ENCODE results near the gene MAP1LC3B2. TPM values are rescaled to one million over a fixed set of nuclear protein-coding genes. Genes with fewer than 3 reads are reported as not detected.

MAP1LC3B2 gene
- polyA plus RNA-seq, 1 experiment = 3.8 TPM

GRCh38 chr12:116578051-116578450 is 18.9 kb downstream of the MAP1LC3B2 start:
- no peaks in the 10 kb centered on the region for H3K9me3 ChIP-seq (ENCODE audit: control insufficient read depth, insufficient read depth, low read length)
- no peak for TF ChIP-seq CTCF (IDR thresholded peaks at IDR 0.05; ENCODE audit: low read depth, low read length)
- no peak overlapping the region for H3K4me3 ChIP-seq (ENCODE audit: low read depth, low read length)
- POLR2A ChIA-PET = no interaction called here
- no peak for DNase-seq (ENCODE audit: low read depth, low spot score)
- H3K27ac ChIP-seq (ENCODE audit: low read depth, low read length) = no peak overlapping the region
- CTCF ChIA-PET = no interaction called here
- peaks cover 2% of the 10 kb centered on the region for H3K27me3 ChIP-seq (ENCODE audit: control insufficient read depth, insufficient read depth, low read length)

GRCh38 chr12:116582610-116583009 is 23.4 kb downstream of the MAP1LC3B2 start:
- peaks cover 8% of the 10 kb centered on the region; the same call in 1 of the 2 replicates for H3K9me3 ChIP-seq (ENCODE audit: control insufficient read depth, insufficient read depth, low read length)
- H3K4me3 ChIP-seq (ENCODE audit: low read depth, low read length) = no peak overlapping the region
- H3K27ac ChIP-seq (ENCODE audit: low read depth, low read length) = no peak overlapping the region
- no peak for DNase-seq (ENCODE audit: low read depth, low spot score)
- ChIA-PET POLR2A (no interaction called here), CTCF (no interaction called here)
- no peak for TF ChIP-seq CTCF (IDR thresholded peaks at IDR 0.05; ENCODE audit: low read depth, low read length)
- peaks cover 10% of the 10 kb centered on the region for H3K27me3 ChIP-seq (ENCODE audit: control insufficient read depth, insufficient read depth, low read length)

GRCh38 chr12:116583129-116583694 is 24.0 kb downstream of the MAP1LC3B2 start:
- no peak for DNase-seq (ENCODE audit: low read depth, low spot score)
- Histone ChIP-seq H3K27ac (ENCODE audit: low read depth, low read length) (no peak overlapping the region), H3K4me3 (ENCODE audit: low read depth, low read length) (no peak overlapping the region), H3K9me3 (ENCODE audit: control insufficient read depth, insufficient read depth, low read length) (peaks cover 8% of the 10 kb centered on the region; the same call in 1 of the 2 replicates), H3K27me3 (ENCODE audit: control insufficient read depth, insufficient read depth, low read length) (peaks cover 14% of the 10 kb centered on the region)
- POLR2A ChIA-PET = no interaction called here
- no peak for TF ChIP-seq CTCF (IDR thresholded peaks at IDR 0.05; ENCODE audit: low read depth, low read length)
- CTCF ChIA-PET = no interaction called here

GRCh38 chr12:116587270-116587669 is 28.1 kb downstream of the MAP1LC3B2 start:
- ChIA-PET CTCF (no interaction called here), POLR2A (no interaction called here)
- no peak for DNase-seq (ENCODE audit: low read depth, low spot score)
- H3K9me3 ChIP-seq (ENCODE audit: control insufficient read depth, insufficient read depth, low read length) = peaks cover 8% of the 10 kb centered on the region; the same call in 1 of the 2 replicates
- no peak for TF ChIP-seq CTCF (IDR thresholded peaks at IDR 0.05; ENCODE audit: low read depth, low read length)
- H3K27ac ChIP-seq (ENCODE audit: low read depth, low read length) = no peak overlapping the region
- no peak overlapping the region for H3K4me3 ChIP-seq (ENCODE audit: low read depth, low read length)
- H3K27me3 ChIP-seq (ENCODE audit: control insufficient read depth, insufficient read depth, low read length) = peaks cover 12% of the 10 kb centered on the region

- DNase-seq (ENCODE audit: low read depth, low spot score) = no peak
- ChIA-PET CTCF (no interaction called here), POLR2A (no interaction called here)
- Histone ChIP-seq H3K9me3 (ENCODE audit: control insufficient read depth, insufficient read depth, low read length) (peaks cover 8% of the 10 kb centered on the region; the same call in 1 of the 2 replicates), H3K27ac (ENCODE audit: low read depth, low read length) (no peak overlapping the region), H3K4me3 (ENCODE audit: low read depth, low read length) (no peak overlapping the region), H3K27me3 (ENCODE audit: control insufficient read depth, insufficient read depth, low read length) (peaks cover 12% of the 10 kb centered on the region)
- no peak for TF ChIP-seq CTCF (IDR thresholded peaks at IDR 0.05; ENCODE audit: low read depth, low read length)
These were observed 29.3 kb downstream of the MAP1LC3B2 start for GRCh38 chr12:116588390-116589028.

All from AG04450 (cell line).